GM15510 (cell line): ENCODE results near the gene CCDC188.

Experiments used
- POLR2A ChIP-seq: IDR thresholded peaks from 3 replicates; pipeline ENCODE4 v1.6.1; 2011; ENCODE audit warnings: borderline replicate concordance; ENCODE audit not compliant: insufficient read length; ENCODE audit errors: extremely low read depth

CCDC188 gene

GRCh38 chr22:20108757-20109230 lies 42.1 kb downstream of the CCDC188 start:
- TF ChIP-seq POLR2A: no peak

GRCh38 chr22:20107951-20108756 lies 42.7 kb downstream of the CCDC188 start:
- TF ChIP-seq POLR2A: no peak

- TF ChIP-seq POLR2A: no peak
Observed at GRCh38 chr22:20107471-20107901, 43.4 kb downstream of the CCDC188 start.

- no peak for TF ChIP-seq POLR2A
Observed at GRCh38 chr22:20106849-20107237, 44.0 kb downstream of the CCDC188 start.

GRCh38 chr22:20106205-20106848 lies 44.5 kb downstream of the CCDC188 start:
- no peak for TF ChIP-seq POLR2A

GRCh38 chr22:20105456-20106204 lies 45.2 kb downstream of the CCDC188 start:
- no peak for TF ChIP-seq POLR2A

GRCh38 chr22:20102203-20102780 lies 48.6 kb downstream of the CCDC188 start:
- no peak for TF ChIP-seq POLR2A

GRCh38 chr22:20101638-20102037 lies 49.2 kb downstream of the CCDC188 start:
- no peak for TF ChIP-seq POLR2A

GRCh38 chr22:20099099-20099711 lies 51.6 kb downstream of the CCDC188 start:
- TF ChIP-seq POLR2A: no peak
